GM21381 (cell line): Measurements from ENCODE around the gene SLC25A28.
"Not testable (repeated sequence)": the region's sequence is repeated elsewhere in the genome, so short reads cannot be mapped to it uniquely, and the experiment has no call there.

ENCODE experiments used
- ATAC-seq: cut with Tn5 transposase; IDR thresholded peaks from one replicate; pipeline ENCODE4 v1.9.1; 2021; ENCODE audit warnings: mild to moderate bottlenecking, moderate library complexity; ENCODE audit not compliant: unreplicated experiment

Gene SLC25A28

DNA sequence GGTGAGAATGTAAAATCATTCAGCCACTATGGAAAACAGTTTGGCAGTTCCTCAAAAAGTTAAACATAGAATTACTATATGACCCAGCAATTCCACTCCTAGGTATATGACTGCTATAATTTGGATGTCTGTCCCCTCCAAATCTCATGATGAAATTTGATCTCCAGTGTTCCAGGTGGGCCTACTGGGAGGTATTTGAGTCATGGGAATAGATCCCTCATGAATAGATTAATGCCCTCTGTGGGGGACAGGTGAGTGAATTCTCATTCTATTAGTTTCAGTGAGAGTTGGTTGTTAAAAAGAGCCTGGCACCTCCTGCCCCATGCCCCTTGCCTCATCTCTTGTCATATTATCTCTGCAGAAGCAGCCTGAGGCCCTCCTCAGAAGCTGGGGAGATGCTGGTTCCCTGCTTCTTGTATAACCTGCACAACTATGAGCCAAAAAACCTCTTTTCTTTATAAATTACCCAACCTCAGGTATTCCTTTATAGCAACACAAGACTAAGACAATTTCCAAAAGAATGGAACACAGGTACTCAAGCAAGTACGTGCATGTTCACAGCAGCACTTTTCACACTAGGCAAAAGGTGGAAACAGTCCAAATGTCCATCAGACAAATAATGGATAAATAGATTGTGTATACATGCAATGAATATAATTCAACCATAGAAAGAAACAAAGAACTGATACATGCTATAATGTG, 8.8 kb upstream of the SLC25A28 start:
- no peak for ATAC-seq

DNA sequence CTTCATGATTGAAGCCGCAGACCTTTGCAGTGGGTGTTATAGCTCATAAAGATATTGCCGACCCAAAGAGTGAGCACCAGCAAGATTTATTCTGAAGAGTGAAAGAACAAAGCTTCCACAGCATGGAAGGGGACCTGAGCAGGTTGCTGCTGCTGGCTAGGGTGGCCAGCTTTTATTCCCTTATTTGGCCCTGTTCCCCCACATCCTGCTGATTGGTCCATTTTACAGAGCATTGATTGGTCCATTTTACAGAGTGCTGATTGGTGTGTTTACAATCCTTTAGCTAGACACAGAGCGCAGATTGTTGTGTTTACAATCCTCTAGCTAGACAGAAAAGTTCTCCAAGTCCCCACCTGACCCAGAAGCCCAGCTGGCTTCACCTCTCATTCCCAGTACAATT, 4.9 kb upstream of the SLC25A28 start:
- not testable (repeated sequence) for ATAC-seq

DNA sequence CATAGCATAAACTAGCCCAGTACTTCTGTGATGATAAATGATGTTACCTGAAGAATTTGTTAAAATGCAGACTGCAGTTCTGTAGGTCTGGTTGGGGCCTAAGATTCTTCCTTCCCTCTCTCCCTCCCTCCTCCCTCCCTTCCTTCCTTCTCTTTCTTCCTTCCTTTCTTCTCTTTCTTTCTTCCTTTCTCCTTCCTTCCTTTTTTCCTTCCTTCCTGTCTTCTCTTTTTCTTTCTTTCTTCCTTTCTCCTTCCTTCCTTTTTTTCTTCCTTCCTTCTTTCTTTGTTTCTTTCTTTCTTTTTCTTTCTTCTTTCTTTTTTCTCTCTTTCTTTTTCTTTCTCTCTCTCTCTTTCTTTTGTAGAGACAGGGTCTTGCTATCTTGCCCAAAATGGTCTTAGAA, 3.7 kb upstream of the SLC25A28 start:
- ATAC-seq: no peak

DNA sequence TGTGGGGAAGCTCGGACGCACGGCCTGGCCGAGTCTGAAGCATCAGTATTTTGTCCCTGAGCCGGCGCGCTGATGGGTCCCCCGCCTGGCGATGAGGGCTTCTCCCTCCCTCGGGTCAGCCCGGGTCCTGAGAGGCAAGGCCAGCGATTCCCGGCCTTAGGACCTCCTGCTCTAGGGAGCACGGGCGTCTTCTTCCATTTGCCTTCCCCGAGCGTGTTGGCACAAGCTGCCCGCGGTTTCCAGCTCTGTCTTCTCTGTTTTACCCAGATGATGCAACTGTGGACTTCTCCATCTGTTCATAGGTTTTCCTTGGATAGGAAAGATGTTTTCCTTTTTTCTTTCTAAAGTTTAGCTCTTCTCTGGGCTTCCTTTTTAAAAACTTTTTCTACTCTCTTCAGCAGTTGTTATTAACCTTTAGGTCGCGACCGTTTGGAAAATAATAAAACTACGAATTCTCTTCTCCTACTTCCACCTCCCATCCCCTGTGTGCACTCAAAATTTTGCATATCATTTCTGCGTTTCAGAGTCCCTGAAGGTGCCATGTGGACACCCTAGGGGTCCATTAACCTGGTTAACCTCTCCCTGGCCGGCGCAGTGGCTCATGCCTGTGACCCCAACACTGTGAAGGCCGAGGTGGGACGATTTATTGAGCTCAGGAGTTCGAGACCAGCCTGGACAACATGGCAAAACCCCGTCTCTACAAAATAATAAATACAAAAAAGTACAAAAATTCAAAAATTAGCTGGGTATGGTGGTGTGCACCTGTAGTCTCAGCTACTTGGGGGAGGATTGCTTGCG, 1.4 kb upstream of the SLC25A28 start:
- ATAC-seq: no peak

DNA sequence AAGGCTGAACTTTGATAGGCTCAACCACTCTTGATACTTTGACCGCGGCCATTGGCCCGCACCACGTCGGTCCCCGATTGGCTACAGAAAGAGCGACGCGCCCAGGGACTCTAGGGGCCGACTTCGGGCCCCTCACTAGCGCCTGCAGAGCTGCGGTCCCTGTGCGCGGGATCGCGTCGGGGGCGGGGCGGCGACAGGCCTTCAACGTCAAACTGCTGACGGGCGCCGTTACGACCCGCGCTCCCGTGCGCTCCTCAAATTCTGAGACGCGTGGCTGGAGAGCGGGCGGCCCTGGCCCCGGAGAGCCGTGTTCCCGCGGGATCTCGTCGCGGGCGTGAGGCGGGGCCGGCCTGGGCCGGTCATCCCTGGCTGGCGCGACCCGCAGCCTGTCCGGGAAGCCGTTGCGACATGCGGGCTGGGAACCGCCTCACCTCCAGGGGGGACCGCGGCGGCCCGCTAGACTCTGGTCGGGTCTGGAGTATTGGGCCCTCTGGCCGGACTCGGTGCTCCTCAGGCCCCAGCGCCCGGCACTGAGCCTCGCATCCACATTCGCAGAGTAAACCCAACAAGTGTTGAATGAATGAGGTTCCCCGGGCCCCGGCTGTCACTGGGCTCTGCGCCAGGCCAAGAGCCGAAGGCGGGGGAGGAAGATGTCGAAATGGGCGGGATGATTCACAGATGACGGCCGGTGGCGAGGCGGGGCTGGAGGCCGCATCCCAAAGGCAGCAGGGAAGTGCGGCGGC, 643 bp upstream of the SLC25A28 start:
- peak; percentile 87 for ATAC-seq

DNA sequence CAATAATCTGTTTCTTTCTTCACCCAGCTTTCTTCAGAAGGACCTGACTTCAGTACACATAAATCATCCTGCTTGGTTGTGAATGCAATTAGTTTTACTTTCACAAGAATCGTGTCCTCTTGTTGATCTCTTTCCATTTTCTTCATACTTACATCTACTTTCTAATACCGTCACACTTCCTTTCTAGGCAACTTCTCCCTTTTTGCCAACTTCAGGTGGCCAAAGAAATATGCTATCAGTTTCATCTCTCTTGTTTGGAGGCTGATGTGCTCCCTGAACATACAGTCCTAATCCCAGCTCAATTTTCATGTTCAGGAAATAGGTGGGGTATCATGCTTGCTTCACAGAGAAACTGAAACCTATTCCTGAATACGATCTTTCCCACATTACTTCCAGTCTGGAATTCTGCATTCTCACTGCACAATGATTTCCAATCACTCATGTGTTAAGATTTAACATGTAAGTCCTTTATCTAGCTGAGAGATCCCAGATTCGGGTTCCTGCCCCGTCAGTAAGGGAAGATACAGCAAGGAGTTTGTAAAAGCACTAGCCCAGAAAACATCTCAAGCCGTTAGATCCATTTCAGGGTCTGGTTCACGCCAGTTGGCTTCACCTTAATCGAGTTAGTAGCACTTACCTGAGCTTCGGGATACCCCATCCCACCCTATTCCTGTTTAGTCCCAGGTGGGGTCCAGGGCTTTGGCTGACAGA, 994 bp downstream of the SLC25A28 start:
- no peak for ATAC-seq

DNA sequence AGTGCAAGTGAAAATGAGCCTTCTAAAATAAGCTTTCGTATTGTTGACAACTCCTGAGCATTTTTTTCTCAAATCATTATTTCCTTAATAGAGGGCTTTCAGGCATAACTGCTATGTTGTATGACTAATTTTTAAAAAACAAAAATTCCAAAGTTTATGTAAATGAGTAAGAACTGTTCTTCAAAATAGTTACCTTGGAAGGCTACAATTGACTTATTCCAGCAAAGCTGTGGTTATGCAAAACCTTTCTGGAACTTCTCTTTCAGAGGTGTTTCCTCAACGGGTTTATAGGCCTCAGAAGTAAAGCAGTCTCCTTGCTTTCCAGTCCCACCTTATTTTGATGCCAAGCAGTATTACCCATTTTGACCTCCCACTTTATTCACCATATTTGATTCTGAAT, 2.5 kb downstream of the SLC25A28 start:
- no peak for ATAC-seq

DNA sequence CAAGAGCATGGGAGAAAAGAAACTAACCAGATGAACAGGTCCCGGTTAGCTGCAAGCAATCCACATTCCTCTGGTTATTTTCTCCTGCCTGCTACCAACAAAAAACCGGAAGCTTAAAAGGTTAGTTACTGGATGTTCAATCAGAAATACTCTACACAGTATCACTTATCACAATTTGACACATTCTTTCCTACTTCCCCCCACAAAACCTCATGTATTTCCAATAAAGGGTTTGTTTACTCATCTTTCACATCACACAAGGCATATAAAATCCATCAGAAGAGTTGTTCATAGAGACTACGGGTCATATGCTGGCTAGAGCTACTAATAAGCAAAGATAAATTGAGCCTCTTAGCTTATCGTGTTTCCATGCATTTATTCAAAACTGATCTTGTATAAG, 4.8 kb downstream of the SLC25A28 start:
- no peak for ATAC-seq

DNA sequence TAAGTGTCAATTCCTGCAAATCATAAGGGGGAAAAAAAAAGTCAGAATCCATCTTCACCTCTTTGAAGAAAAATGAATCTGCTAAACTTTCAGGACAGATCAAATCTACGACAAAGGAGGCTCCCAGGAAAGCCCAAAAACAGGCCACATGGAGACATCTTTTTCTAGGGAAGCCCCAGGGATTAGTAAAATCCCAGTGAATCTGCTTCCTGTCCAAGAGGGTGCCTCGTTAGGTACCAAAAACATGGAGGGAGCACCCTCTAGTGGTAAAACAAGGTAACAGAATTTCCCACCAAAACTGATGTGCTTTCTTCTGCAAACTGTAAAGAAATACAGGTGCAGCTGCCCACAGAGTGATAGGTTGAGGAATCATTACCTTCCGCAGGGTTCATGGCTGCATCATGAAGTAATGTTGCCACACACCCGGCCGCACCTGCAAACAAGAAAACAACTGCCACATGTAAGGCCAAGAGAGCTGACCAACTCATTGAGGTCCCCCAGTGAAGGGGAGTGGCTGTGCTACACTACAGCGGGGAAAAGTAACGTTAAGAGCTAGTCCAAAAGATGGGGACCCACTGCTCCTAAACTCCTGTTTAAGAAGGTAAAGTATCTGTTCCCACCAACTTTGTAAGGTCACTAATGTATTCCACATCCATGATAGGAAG, 7.9 kb downstream of the SLC25A28 start:
- no peak for ATAC-seq

DNA sequence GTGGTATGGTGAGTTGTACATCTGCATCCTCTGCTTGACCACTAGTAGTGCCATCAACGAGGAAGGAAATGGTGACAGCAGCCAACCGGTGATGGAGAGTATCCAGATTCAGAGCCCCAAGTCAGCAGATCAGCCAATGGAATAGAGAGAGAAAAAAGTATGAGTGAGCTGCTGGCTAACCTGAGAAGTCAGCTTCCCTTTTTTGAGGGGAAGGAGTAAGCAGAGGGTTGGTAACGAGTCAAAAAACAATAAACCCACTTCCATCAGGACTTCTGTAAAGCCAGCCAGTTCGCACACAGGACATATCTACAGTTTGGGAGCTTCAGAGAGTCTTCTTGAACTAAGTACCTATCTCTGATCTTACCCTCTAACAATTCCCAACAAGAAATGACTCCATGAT, 8.9 kb downstream of the SLC25A28 start:
- ATAC-seq: no peak

DNA sequence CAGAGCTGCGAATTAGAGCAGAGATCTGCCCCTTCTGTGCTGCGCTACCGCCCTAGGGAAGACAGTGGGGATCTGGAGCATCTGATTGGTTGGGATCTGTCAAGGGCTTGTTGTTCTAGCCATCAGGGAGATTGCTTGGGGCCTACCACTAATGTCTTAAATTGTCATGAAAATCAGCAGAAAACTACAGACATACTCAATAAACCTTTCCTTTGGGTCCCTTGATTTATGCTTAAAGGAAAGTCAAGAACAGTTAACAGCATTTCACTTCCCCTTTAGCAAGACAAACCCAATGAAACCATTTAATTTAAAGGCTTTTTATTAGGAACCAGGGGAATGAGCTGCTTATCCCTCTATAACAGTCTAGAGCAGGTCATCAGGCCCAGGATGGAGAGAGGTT, 10.0 kb downstream of the SLC25A28 start:
- no peak for ATAC-seq

DNA sequence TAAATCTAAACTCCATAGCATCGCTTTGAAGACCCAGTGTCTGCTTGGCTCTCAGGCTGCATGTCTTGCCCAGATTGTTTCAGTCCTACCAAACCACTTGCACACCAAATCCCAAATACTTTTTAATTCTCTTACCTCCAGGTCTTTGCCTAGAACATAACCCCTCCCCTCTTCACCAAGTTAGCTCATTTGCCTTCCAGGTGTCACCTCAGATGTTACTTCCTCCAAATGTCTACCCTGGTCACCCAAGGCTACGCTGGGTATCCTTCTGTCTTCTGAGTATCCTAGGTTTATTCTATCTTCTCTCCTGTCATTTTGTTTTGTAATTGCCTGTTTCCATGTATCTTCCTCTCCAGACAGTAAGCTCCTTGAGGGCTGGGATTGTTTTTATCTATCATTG, 11.1 kb downstream of the SLC25A28 start:
- ATAC-seq: no peak

DNA sequence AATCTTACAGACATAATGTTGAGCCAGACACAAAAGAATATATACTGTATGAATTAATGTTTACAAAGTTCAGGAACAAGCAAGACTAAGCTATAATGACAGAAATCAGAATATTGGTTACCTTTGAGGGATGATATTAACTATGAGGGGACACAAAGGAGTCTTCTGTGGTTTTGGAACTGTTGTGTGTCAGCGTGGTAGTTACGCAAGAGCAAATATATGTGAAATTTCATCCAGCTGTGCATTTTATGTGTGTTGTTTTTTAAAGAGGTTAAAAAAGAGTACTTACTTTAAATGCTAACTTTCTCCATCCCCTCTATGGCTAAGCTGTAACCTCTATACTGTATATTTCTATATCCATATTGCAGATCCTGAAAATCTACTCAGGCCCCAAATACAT, 14.9 kb downstream of the SLC25A28 start:
- no peak for ATAC-seq

DNA sequence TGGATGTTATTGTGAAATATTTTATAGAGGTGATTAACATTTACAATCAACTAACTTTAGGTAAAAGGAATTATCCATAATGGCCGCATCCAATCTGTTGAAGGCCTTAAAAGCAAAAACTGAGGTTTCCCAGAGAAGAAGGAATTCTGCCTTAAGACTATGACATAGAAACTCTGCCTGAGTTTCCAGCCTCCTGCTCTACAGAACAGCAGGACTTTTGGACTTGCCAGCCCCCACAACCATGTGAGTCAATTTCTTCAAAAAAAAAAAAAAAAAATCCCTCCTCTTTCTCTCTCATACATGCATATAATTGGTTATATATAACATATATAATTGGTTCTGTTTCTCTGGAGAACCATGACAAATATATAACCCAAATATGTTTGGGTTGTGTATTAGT, 15.4 kb downstream of the SLC25A28 start:
- ATAC-seq: no peak

DNA sequence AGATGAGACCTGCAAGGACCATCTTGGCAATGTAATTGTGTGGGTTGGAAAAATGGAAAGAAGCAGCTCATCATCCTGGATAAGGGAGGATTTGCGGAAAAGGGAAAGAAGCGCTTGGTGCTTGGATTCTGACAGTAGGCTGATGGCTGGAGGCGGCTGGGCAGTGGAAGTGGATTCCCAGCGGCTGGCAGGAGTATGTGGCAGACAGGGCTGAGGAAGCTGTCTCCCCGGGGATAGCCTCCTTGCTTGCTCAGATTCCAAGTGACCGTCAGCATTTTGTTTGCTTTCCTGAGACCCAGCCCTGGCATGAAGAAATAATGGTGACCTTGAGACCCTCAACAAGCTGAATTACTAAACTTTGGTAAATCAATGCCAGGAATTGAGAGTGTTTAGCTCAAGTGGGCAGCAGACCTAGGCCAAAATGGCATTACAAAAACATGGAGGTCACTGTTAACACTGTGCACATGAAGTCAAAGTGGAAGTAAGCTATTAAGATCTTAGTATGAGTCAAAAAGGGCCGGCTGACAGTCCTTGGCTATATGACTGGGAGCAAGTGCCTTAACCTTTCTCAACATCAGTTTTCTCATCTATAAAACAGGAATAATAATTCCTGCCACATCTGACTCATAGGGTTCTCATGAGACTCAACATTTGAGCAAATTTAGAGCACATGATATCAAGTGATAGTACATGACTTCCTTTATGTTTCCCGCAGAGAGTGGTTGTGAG, 21.3 kb downstream of the SLC25A28 start:
- ATAC-seq: no peak

DNA sequence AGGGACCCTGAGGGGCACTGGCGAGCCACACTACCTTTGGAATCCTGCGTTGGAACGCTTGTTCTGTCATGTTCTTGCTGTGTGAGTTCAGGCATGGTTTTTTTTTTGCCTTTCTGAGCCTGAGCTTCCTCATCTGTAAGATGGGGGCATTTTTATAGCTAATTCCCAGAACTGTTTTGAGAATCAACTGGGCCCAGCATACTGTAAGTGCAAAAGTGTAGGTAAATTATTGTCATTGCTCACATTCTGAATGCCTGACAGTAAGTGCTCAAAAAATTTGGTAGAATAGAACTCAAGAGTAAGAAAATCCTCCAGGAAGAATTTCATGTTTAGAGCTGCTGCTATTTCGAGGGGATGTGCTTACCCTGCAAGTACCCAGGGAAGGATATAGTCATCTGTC, 22.2 kb downstream of the SLC25A28 start:
- no peak for ATAC-seq

DNA sequence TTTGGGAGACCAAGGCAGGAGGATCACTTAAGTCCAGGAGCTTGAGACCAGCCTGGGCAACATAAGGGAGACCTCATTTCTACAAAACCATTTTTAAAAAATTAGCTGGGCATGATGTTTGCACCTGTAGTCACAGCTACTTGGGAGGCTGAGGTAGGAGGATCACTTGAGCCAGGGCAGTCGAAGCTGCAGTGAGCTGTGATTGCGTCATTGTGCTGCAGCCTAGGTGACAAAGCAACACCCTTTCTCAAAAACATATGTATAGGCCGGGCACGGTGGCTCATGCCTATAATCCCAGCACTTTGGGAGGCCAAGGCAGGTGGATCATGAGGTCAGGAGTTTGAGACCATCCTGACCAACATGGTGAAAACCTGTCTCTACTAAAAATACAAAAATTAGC, 23.5 kb downstream of the SLC25A28 start:
- ATAC-seq: not testable (repeated sequence)

DNA sequence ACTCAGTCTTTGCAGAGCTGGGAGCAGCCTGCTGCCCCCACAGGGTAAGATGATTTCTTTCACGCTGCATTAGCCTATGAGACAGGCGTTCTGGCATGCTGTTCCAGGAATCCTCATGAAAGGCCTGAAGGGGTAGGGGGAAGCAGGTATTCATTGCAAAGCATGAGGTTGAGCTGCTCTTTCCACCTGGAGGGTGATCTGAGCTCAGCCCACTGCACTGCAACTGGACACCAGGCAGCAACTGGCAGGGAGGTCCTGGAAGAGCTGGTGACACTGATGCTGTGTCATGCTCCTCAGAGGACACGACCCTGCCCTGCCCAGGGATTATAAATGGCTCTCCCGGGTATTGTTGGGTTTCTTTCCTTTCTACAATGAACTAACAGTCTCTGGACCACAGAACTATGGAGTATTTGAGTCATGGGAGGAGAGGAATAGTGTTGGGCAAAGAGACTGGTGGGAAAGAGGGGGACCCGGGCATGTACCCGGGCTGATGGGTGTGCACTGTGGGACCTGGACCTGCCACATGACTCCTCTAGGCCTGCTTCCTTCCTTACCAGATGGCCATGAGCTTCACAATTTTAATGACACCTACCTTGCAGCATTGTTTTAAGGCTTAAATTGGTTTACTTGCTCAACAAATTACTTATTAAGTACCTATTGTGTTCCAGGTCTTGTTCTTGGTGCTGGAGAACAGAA, 24.3 kb downstream of the SLC25A28 start:
- no peak for ATAC-seq

DNA sequence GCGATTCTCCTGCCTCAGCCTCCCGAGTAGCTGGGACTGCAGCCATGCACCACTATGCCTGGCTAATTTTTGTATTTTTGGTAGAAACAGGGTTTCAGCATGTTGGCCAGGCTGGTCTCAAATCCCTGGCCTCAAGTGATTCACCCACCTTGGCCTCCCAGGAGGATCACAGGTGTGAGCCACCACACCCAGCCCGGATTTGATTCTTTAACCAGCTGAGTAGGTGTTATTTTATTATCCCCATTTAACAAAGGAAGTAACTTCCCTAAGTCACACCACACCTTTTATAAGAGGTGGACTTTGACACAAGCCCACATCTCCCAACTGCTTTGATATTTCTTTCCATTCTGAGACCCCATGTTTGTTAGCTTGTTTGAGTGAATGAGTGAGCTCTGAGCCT, 25.0 kb downstream of the SLC25A28 start:
- no peak for ATAC-seq
